ENCODE data around the gene NAXD. TPM values are rescaled to one million over a fixed set of nuclear protein-coding genes. Genes with fewer than 3 reads are reported as not detected.

The NAXD gene
- total RNA-seq, 1 experiment from 2014 or later: 11.5 TPM

DNA sequence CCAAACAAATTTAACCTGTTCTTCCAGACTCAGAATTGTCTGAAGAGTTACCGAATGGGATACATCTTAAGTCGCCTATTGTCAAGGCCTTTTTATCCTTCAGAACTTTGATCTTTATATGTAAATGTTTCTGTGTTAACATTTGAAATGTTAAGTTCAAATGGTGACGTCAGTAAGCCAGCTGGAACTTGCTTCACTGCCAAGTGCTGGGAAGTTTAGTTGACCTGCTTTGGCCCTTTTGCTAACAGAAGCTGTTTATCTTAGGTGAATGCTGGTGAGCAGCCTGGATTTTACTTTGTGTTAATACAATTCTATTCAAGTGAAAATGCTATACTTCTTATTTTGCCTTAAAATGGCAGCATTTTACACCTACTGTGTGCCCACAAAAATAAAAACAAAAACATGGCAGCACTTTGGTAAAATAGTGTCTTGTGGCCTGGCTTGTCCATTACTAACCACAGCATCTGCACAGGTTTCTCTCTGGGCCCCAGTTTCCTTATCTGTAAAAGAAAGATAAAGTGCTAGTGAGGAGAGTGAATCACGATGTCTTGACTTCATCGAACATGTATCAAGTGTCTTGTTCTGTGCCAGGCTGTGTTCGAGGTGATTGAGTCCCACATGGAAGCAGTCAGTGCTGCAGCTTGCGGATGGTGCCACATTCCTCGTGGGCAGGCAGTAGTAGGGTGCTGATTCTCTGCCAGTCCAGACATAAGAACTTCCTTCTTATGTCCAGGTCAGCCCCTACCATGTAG is 2.2 kb downstream of the NAXD start:
- Mint-ChIP-seq H3K9me3 (ENCODE audit: low read depth, unreplicated experiment) (no peaks in the 10 kb centered on the region), H3K4me3 (ENCODE audit: low read depth, unreplicated experiment) (no peak overlapping the region), H3K27ac (ENCODE audit: unreplicated experiment) (no peak overlapping the region), H3K27me3 (ENCODE audit: unreplicated experiment) (no peaks in the 10 kb centered on the region), H3K4me1 (ENCODE audit: low read depth, unreplicated experiment) (no peaks in the 10 kb centered on the region), H3K36me3 (ENCODE audit: insufficient read depth, unreplicated experiment) (peaks cover 21% of the 10 kb centered on the region)
- no peak for DNase-seq
- CTCF ChIA-PET: no interaction called here
- BruUV-seq (replicated peaks): TSS peak; percentile 26
- intact Hi-C loops (cut with micrococcal nuclease; ENCODE audit: unreplicated experiment): no loop called here
- TF ChIP-seq CTCF (IDR thresholded peaks at IDR 0.05; ENCODE audit: unreplicated experiment): no peak

GRCh38 chr13:110618167-110618566 is 2.8 kb downstream of the NAXD start:
- no peak overlapping the region for H3K4me3 Mint-ChIP-seq (ENCODE audit: low read depth, unreplicated experiment)
- BruUV-seq (replicated peaks): no TSS peak
- CTCF ChIA-PET: no interaction called here
- H3K27ac Mint-ChIP-seq (ENCODE audit: unreplicated experiment): no peak overlapping the region
- intact Hi-C loops (cut with micrococcal nuclease; ENCODE audit: unreplicated experiment): no loop called here
- peaks cover 19% of the 10 kb centered on the region for H3K36me3 Mint-ChIP-seq (ENCODE audit: insufficient read depth, unreplicated experiment)
- no peak for DNase-seq
- H3K4me1 Mint-ChIP-seq (ENCODE audit: low read depth, unreplicated experiment): no peaks in the 10 kb centered on the region
- no peak for TF ChIP-seq CTCF (IDR thresholded peaks at IDR 0.05; ENCODE audit: unreplicated experiment)
- no peaks in the 10 kb centered on the region for H3K27me3 Mint-ChIP-seq (ENCODE audit: unreplicated experiment)
- H3K9me3 Mint-ChIP-seq (ENCODE audit: low read depth, unreplicated experiment): no peaks in the 10 kb centered on the region

DNA sequence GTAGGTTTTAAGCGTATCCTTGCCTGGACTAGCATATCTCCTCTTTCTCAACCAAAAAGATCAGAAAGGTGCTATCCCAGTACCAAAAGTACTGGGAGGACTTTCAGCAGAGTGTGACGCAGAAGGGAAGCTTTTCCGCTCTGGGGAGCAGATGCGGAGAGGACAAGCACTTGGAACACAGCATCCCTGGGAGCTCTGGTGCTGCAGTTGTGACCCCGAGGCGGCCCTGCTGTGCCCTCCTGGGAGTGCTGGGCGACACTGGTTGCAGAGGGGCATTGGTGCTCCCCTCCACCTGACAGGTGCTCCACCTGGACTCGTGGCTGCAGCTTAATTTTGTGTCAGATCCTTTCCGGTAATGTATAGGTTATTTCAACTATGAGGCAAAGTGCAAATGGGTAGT is 3.4 kb downstream of the NAXD start:
- BruUV-seq (replicated peaks): no TSS peak
- CTCF ChIA-PET: no interaction called here
- Mint-ChIP-seq H3K4me3 (ENCODE audit: low read depth, unreplicated experiment) (no peak overlapping the region), H3K4me1 (ENCODE audit: low read depth, unreplicated experiment) (no peaks in the 10 kb centered on the region), H3K36me3 (ENCODE audit: insufficient read depth, unreplicated experiment) (peaks cover 15% of the 10 kb centered on the region), H3K27ac (ENCODE audit: unreplicated experiment) (no peak overlapping the region), H3K27me3 (ENCODE audit: unreplicated experiment) (no peaks in the 10 kb centered on the region), H3K9me3 (ENCODE audit: low read depth, unreplicated experiment) (no peaks in the 10 kb centered on the region)
- no peak for DNase-seq
- no peak for TF ChIP-seq CTCF (IDR thresholded peaks at IDR 0.05; ENCODE audit: unreplicated experiment)
- intact Hi-C loops (cut with micrococcal nuclease; ENCODE audit: unreplicated experiment): no loop called here

GRCh38 chr13:110620596-110620995 is 5.3 kb downstream of the NAXD start:
- H3K9me3 Mint-ChIP-seq (ENCODE audit: low read depth, unreplicated experiment): no peaks in the 10 kb centered on the region
- no peak overlapping the region for H3K4me3 Mint-ChIP-seq (ENCODE audit: low read depth, unreplicated experiment)
- no TSS peak for BruUV-seq (replicated peaks)
- no peak overlapping the region for H3K27ac Mint-ChIP-seq (ENCODE audit: unreplicated experiment)
- CTCF ChIA-PET: interaction anchor here (0.5 kb wide), 1 partner anchor 64 kb away, joined by 3 read pairs; no protein-coding TSS in a partner anchor
- H3K4me1 Mint-ChIP-seq (ENCODE audit: low read depth, unreplicated experiment): no peaks in the 10 kb centered on the region
- TF ChIP-seq CTCF (IDR thresholded peaks at IDR 0.05; ENCODE audit: unreplicated experiment): no peak
- peaks cover 10% of the 10 kb centered on the region for H3K36me3 Mint-ChIP-seq (ENCODE audit: insufficient read depth, unreplicated experiment)
- DNase-seq: no peak
- no peaks in the 10 kb centered on the region for H3K27me3 Mint-ChIP-seq (ENCODE audit: unreplicated experiment)
- intact Hi-C loops (cut with micrococcal nuclease; ENCODE audit: unreplicated experiment): no loop called here
